ENCODE results near the gene MACC1.

Gene MACC1

GRCh38 chr7:20249376-20249775 is 32.2 kb upstream of the MACC1 start:
- in situ Hi-C loops (cut with HindIII; ENCODE audit: low pct_ligation_motif_present, low sequenced_read_pairs): no loop called here
- no peak for TF ChIP-seq CTCF (IDR thresholded peaks at IDR 0.05; ENCODE audit: low read depth, low read length, missing control alignments)
- no peak overlapping the region for H3K4me3 ChIP-seq (ENCODE audit: low read depth, low read length)
- H3K27me3 ChIP-seq (replicated peaks): no peaks in the 10 kb centered on the region
- no peak overlapping the region for H3K27ac ChIP-seq
- DNase-seq: no peak
- no peaks in the 10 kb centered on the region for H3K36me3 ChIP-seq (replicated peaks)

GRCh38 chr7:20246236-20246635 is 29.1 kb upstream of the MACC1 start:
- no peak overlapping the region for H3K4me3 ChIP-seq (ENCODE audit: low read depth, low read length)
- H3K27ac ChIP-seq: no peak overlapping the region
- in situ Hi-C loops (cut with HindIII; ENCODE audit: low pct_ligation_motif_present, low sequenced_read_pairs): no loop called here
- DNase-seq: no peak
- H3K27me3 ChIP-seq (replicated peaks): no peaks in the 10 kb centered on the region
- TF ChIP-seq CTCF (IDR thresholded peaks at IDR 0.05; ENCODE audit: low read depth, low read length, missing control alignments): no peak
- no peaks in the 10 kb centered on the region for H3K36me3 ChIP-seq (replicated peaks)

- Histone ChIP-seq H3K27me3 (replicated peaks) (no peaks in the 10 kb centered on the region), H3K27ac (no peak overlapping the region), H3K4me3 (ENCODE audit: low read depth, low read length) (no peak overlapping the region), H3K36me3 (replicated peaks) (no peaks in the 10 kb centered on the region)
- no peak for TF ChIP-seq CTCF (IDR thresholded peaks at IDR 0.05; ENCODE audit: low read depth, low read length, missing control alignments)
- no peak for DNase-seq
- in situ Hi-C loops (cut with HindIII; ENCODE audit: low pct_ligation_motif_present, low sequenced_read_pairs): no loop called here
Observed at GRCh38 chr7:20244334-20245120, 27.3 kb upstream of the MACC1 start.

GRCh38 chr7:20241911-20242261 is 24.7 kb upstream of the MACC1 start:
- peak overlapping the region; percentile 27 for H3K27ac ChIP-seq
- H3K27me3 ChIP-seq (replicated peaks): no peaks in the 10 kb centered on the region
- H3K4me3 ChIP-seq (ENCODE audit: low read depth, low read length): no peak overlapping the region
- in situ Hi-C loops (cut with HindIII; ENCODE audit: low pct_ligation_motif_present, low sequenced_read_pairs): no loop called here
- no peaks in the 10 kb centered on the region for H3K36me3 ChIP-seq (replicated peaks)
- no peak for TF ChIP-seq CTCF (IDR thresholded peaks at IDR 0.05; ENCODE audit: low read depth, low read length, missing control alignments)
- DNase-seq: no peak

GRCh38 chr7:20241194-20241910 is 24.2 kb upstream of the MACC1 start:
- TF ChIP-seq CTCF (IDR thresholded peaks at IDR 0.05; ENCODE audit: low read depth, low read length, missing control alignments): no peak
- H3K27ac ChIP-seq: peak overlapping the region; percentile 70
- no peaks in the 10 kb centered on the region for H3K36me3 ChIP-seq (replicated peaks)
- DNase-seq: peak; percentile 76
- H3K27me3 ChIP-seq (replicated peaks): no peaks in the 10 kb centered on the region
- no peak overlapping the region for H3K4me3 ChIP-seq (ENCODE audit: low read depth, low read length)
- in situ Hi-C loops (cut with HindIII; ENCODE audit: low pct_ligation_motif_present, low sequenced_read_pairs): no loop called here
